Peyer's patch (tissue), 4 donors: Measurements from ENCODE around the gene TENT5C. TPM values are rescaled to one million over a fixed set of nuclear protein-coding genes. Genes with fewer than 3 reads are reported as not detected.
A peak's percentile ranks its signal among the peaks of the same experiment; 100 is the strongest.

ENCODE experiments used
- DNase-seq, 3 donors: peaks; one replicate each; pipeline ENCODE4 v3.0.0-alpha.2; 2017 to 2019
- H3K27ac ChIP-seq, 4 donors: fragments of 200-600 bp; sonication (generic); one replicate each; pipeline ENCODE4 v1.5.1; 2016 to 2019
- H3K27me3 ChIP-seq, 2 donors: fragments of 200-600 bp; sonication (generic); one replicate each; pipeline ENCODE4 v1.5.1; 2019
- H3K36me3 ChIP-seq, 3 donors: fragments of 200-600 bp; sonication (generic); one replicate each; pipeline ENCODE4 v1.5.1; 2016 to 2019
- H3K4me1 ChIP-seq, 4 donors: fragments of 200-600 bp; sonication (generic); one replicate each; pipeline ENCODE4 v1.5.1; 2016 to 2019
- H3K4me3 ChIP-seq, 4 donors: fragments of 200-600 bp; sonication (generic); 1 replicate in 3 of 4; 2 replicates in 1 of 4; pipeline ENCODE4 v1.5.1; 2016 to 2019; ENCODE audit warnings: mild to moderate bottlenecking in 1 of 4
- H3K9me3 ChIP-seq, 4 donors: fragments of 200-600 bp; sonication (generic); one replicate each; pipeline ENCODE4 v1.5.1; 2016 to 2019; ENCODE audit warnings: mild to moderate bottlenecking in 1 of 4
- CTCF ChIP-seq, 6 experiments: fragments of 450-650 bp in 4 of 6; fragments of 200-600 bp in 2 of 6; sonication (generic) in 1 of 6; IDR thresholded peaks; one replicate each; pipeline ENCODE4 v1.5.1; 2017 to 2019; ENCODE audit warnings: antibody characterized with exemption in 6 of 6, mild to moderate bottlenecking in 3 of 6, moderate library complexity in 1 of 6
- POLR2A ChIP-seq, 2 donors: fragments of 450-650 bp; IDR thresholded peaks; one replicate each; pipeline ENCODE4 v1.5.1; 2017; ENCODE audit warnings: antibody characterized with exemption in 2 of 2, mild to moderate bottlenecking in 2 of 2, moderate library complexity in 2 of 2
- total RNA-seq, 4 donors: library from RNA; depleted of rRNA; stranded (reverse); fragments of >200 nt; gene quantifications; one replicate each; pipeline ENCODE4 v1.1.0, GENCODE V29; 2016

TENT5C gene
- total RNA-seq, 4 donors from 2014 or later, result 6.4 to 20.6 (median 12.8) TPM

- Histone ChIP-seq H3K9me3 (no peaks in the 10 kb centered on the region), H3K4me1 (peaks cover 0 to 7% (median 0%) of the 10 kb centered on the region in 4 donors), H3K4me3 (no peak overlapping the region), H3K36me3 (no peaks in the 10 kb centered on the region), H3K27me3 (no peaks in the 10 kb centered on the region), H3K27ac (no peak overlapping the region)
- DNase-seq, result peak in 1 of 3 donors; percentile 15
- TF ChIP-seq CTCF (IDR thresholded peaks at IDR 0.05), result no peak
- no peak for TF ChIP-seq POLR2A (IDR thresholded peaks at IDR 0.05)
Observed at GRCh38 chr1:117633423-117633822, 27.6 kb downstream of the TENT5C start.

GRCh38 chr1:117633936-117634335 lies 28.1 kb downstream of the TENT5C start:
- DNase-seq, result peak in 1 of 3 donors; percentile 5
- Histone ChIP-seq H3K4me3 (no peak overlapping the region), H3K9me3 (no peaks in the 10 kb centered on the region), H3K27ac (no peak overlapping the region), H3K27me3 (no peaks in the 10 kb centered on the region), H3K36me3 (no peaks in the 10 kb centered on the region), H3K4me1 (peaks cover 0 to 7% (median 0%) of the 10 kb centered on the region in 4 donors)
- no peak for TF ChIP-seq CTCF (IDR thresholded peaks at IDR 0.05)
- TF ChIP-seq POLR2A (IDR thresholded peaks at IDR 0.05), result no peak

GRCh38 chr1:117634631-117635030 lies 28.8 kb downstream of the TENT5C start:
- Histone ChIP-seq H3K4me3 (no peak overlapping the region), H3K36me3 (no peaks in the 10 kb centered on the region), H3K27me3 (no peaks in the 10 kb centered on the region), H3K9me3 (no peaks in the 10 kb centered on the region), H3K27ac (no peak overlapping the region), H3K4me1 (peaks cover 0 to 7% (median 0%) of the 10 kb centered on the region in 4 donors)
- TF ChIP-seq POLR2A (IDR thresholded peaks at IDR 0.05), result no peak
- no peak for TF ChIP-seq CTCF (IDR thresholded peaks at IDR 0.05)
- peak in 2 of 3 donors; percentile 6 to 17 for DNase-seq

GRCh38 chr1:117635805-117636204 lies 30.0 kb downstream of the TENT5C start:
- no peak for DNase-seq
- H3K27ac ChIP-seq, result no peak overlapping the region
- H3K36me3 ChIP-seq, result no peaks in the 10 kb centered on the region
- TF ChIP-seq CTCF (IDR thresholded peaks at IDR 0.05) (no peak), POLR2A (IDR thresholded peaks at IDR 0.05) (no peak)
- H3K4me1 ChIP-seq, result peaks cover 0 to 7% (median 0%) of the 10 kb centered on the region in 4 donors
- no peaks in the 10 kb centered on the region for H3K27me3 ChIP-seq
- no peak overlapping the region for H3K4me3 ChIP-seq
- no peaks in the 10 kb centered on the region for H3K9me3 ChIP-seq

- peaks cover 0 to 7% (median 0%) of the 10 kb centered on the region in 4 donors for H3K4me1 ChIP-seq
- H3K27me3 ChIP-seq, result no peaks in the 10 kb centered on the region
- no peaks in the 10 kb centered on the region for H3K36me3 ChIP-seq
- no peak overlapping the region for H3K4me3 ChIP-seq
- no peak for TF ChIP-seq POLR2A (IDR thresholded peaks at IDR 0.05)
- TF ChIP-seq CTCF (IDR thresholded peaks at IDR 0.05), result no peak
- peak overlapping the region in 1 of 4 donors; percentile 17 for H3K27ac ChIP-seq
- no peaks in the 10 kb centered on the region for H3K9me3 ChIP-seq
- peak in 2 of 3 donors; percentile 14 to 24 for DNase-seq
Observed at GRCh38 chr1:117636637-117637425, 31.0 kb downstream of the TENT5C start.
